Keratinocyte (primary cell): ENCODE results near the gene OGA.

Experiments used
- EZH2 ChIP-seq: IDR thresholded peaks from one replicate; pipeline ENCODE4 v1.6.1; 2012; ENCODE audit warnings: inconsistent platforms, mild to moderate bottlenecking, low read length, moderate library complexity
- TF ChIP-seq, protein P1 (sequence below), 3 experiments: IDR thresholded peaks in 1 of 3; conservative IDR thresholded peaks in 1 of 3; optimal IDR thresholded peaks in 1 of 3; 2 replicates in 2 of 3; 3 replicates in 1 of 3; pipeline versions ENCODE3 to v1.5.1; 2011; ENCODE audit warnings: low read length in 3 of 3, mild to moderate bottlenecking in 3 of 3, moderate library complexity in 2 of 3, control low read depth in 1 of 3, inconsistent platforms in 1 of 3; ENCODE audit not compliant: insufficient read depth in 2 of 3; ENCODE audit errors: extremely low read depth in 1 of 3

GRCh38 chr10:101736666-101737065 is 81.6 kb downstream of the OGA start:
- no peak for TF ChIP-seq EZH2
- TF ChIP-seq, protein P1, sequence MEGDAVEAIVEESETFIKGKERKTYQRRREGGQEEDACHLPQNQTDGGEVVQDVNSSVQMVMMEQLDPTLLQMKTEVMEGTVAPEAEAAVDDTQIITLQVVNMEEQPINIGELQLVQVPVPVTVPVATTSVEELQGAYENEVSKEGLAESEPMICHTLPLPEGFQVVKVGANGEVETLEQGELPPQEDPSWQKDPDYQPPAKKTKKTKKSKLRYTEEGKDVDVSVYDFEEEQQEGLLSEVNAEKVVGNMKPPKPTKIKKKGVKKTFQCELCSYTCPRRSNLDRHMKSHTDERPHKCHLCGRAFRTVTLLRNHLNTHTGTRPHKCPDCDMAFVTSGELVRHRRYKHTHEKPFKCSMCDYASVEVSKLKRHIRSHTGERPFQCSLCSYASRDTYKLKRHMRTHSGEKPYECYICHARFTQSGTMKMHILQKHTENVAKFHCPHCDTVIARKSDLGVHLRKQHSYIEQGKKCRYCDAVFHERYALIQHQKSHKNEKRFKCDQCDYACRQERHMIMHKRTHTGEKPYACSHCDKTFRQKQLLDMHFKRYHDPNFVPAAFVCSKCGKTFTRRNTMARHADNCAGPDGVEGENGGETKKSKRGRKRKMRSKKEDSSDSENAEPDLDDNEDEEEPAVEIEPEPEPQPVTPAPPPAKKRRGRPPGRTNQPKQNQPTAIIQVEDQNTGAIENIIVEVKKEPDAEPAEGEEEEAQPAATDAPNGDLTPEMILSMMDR (optimal IDR thresholded peaks at IDR 0.05 in 1 of 3, IDR thresholded peaks at IDR 0.05 in 1 of 3, conservative IDR thresholded peaks at IDR 0.05 in 1 of 3; ENCODE audit: extremely low read depth in 1 of 3, insufficient read depth in 2 of 3, low read length in 3 of 3) = no peak
